ENCODE results near the gene RHOF.
"Not testable (repeated sequence)": the region's sequence is repeated elsewhere in the genome, so short reads cannot be mapped to it uniquely, and the experiment has no call there.

Gene RHOF

GRCh38 chr12:121762269-121762668 is 31.2 kb downstream of the RHOF start:
- no peak for TF ChIP-seq CTCF (conservative IDR thresholded peaks at IDR 0.05; ENCODE audit: low read depth, low read length)
- Histone ChIP-seq H3K27ac (no peak overlapping the region), H4K20me1 (ENCODE audit: insufficient read depth) (no peaks in the 10 kb centered on the region), H3K36me3 (ENCODE audit: insufficient read depth) (no peaks in the 10 kb centered on the region), H3K27me3 (ENCODE audit: insufficient read depth, low read depth) (no peaks in the 10 kb centered on the region), H2AFZ (ENCODE audit: low read depth) (no peak overlapping the region), H3K4me1 (ENCODE audit: low read depth, poor library complexity, severe bottlenecking) (no peaks in the 10 kb centered on the region), H3K4me3 (IDR thresholded peaks at IDR 0.05; ENCODE audit: insufficient read depth, low read depth, low read length) (no peak overlapping the region), H3K79me2 (ENCODE audit: insufficient read depth, low read depth) (no peaks in the 10 kb centered on the region), H3K4me2 (no peak overlapping the region), H3K9ac (no peak overlapping the region)

DNA sequence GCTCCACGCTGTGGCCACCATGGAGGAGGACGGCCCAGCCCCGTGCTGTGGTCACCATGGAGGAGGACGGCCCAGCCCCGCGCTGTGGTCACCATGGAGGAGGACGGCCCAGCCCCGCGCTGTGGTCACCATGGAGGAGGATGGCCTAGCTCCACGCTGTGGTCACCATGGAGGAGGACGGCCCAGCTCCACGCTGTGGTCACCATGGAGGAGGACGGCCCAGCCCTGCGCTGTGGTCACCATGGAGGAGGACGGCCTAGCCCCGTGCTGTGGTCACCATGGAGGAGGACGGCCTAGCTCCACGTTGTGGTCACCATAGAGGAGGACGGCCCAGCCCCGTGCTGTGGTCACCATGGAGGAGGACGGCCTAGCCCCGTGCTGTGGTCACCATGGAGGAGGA is 35.0 kb downstream of the RHOF start:
- H4K20me1 ChIP-seq (ENCODE audit: insufficient read depth); H3K9ac ChIP-seq; H3K27me3 ChIP-seq (ENCODE audit: insufficient read depth, low read depth); H3K4me3 ChIP-seq (IDR thresholded peaks at IDR 0.05; ENCODE audit: insufficient read depth, low read depth, low read length); H3K4me1 ChIP-seq (ENCODE audit: low read depth, poor library complexity, severe bottlenecking); H3K27ac ChIP-seq; H2AFZ ChIP-seq (ENCODE audit: low read depth); H3K36me3 ChIP-seq (ENCODE audit: insufficient read depth); H3K4me2 ChIP-seq; H3K79me2 ChIP-seq (ENCODE audit: insufficient read depth, low read depth): not testable (repeated sequence)

- Histone ChIP-seq H3K79me2 (ENCODE audit: insufficient read depth, low read depth) (no peaks in the 10 kb centered on the region), H3K27ac (no peak overlapping the region), H3K36me3 (ENCODE audit: insufficient read depth) (no peaks in the 10 kb centered on the region)
Measured at GRCh38 chr12:121755591-121755990, 37.9 kb downstream of the RHOF start.

DNA sequence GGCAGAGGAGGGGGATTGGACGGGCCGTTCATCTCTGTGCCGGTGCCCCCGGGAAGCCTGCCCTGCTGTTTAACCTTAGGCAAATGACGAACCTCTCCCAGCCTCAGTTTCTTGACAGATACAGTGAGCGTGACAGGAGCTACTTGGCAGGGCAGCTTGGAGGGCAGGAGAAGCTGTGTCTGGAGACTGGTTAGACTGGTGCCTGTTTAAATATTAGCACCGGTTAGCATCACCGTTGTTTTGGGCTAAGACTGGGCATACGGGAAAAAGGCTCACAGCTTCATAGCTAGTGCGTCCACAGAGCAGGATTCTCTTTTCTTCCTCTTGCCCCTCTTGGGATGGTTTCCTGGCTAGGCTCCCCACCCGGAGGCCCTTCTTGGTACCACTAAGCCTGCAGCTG is 38.7 kb downstream of the RHOF start:
- H3K4me2 ChIP-seq, result no peak overlapping the region
- no peak overlapping the region for H3K9ac ChIP-seq
- no peaks in the 10 kb centered on the region for H4K20me1 ChIP-seq (ENCODE audit: insufficient read depth)
- no peak overlapping the region for H3K27ac ChIP-seq
- H3K36me3 ChIP-seq (ENCODE audit: insufficient read depth), result no peaks in the 10 kb centered on the region
- H3K4me3 ChIP-seq (IDR thresholded peaks at IDR 0.05; ENCODE audit: insufficient read depth, low read depth, low read length), result no peak overlapping the region
- TF ChIP-seq CTCF (conservative IDR thresholded peaks at IDR 0.05; ENCODE audit: low read depth, low read length), result no peak
- no peak overlapping the region for H2AFZ ChIP-seq (ENCODE audit: low read depth)
- H3K79me2 ChIP-seq (ENCODE audit: insufficient read depth, low read depth), result no peaks in the 10 kb centered on the region
- H3K4me1 ChIP-seq (ENCODE audit: low read depth, poor library complexity, severe bottlenecking), result no peaks in the 10 kb centered on the region
- H3K27me3 ChIP-seq (ENCODE audit: insufficient read depth, low read depth), result no peaks in the 10 kb centered on the region

More at GRCh38 chr12:121755591-121755990, 37.9 kb downstream of the RHOF start:
- TF ChIP-seq CTCF (conservative IDR thresholded peaks at IDR 0.05; ENCODE audit: low read depth, low read length), result no peak
- Histone ChIP-seq H3K9ac (no peak overlapping the region), H3K4me1 (ENCODE audit: low read depth, poor library complexity, severe bottlenecking) (no peaks in the 10 kb centered on the region), H3K4me3 (IDR thresholded peaks at IDR 0.05; ENCODE audit: insufficient read depth, low read depth, low read length) (no peak overlapping the region), H2AFZ (ENCODE audit: low read depth) (no peak overlapping the region), H3K4me2 (no peak overlapping the region), H4K20me1 (ENCODE audit: insufficient read depth) (no peaks in the 10 kb centered on the region), H3K27me3 (ENCODE audit: insufficient read depth, low read depth) (no peaks in the 10 kb centered on the region)

GRCh38 chr12:121753844-121754264 is 39.6 kb downstream of the RHOF start:
- no peak for TF ChIP-seq CTCF (conservative IDR thresholded peaks at IDR 0.05; ENCODE audit: low read depth, low read length)
- H3K27ac ChIP-seq, result no peak overlapping the region

More at GRCh38 chr12:121753844-121754264, 39.6 kb downstream of the RHOF start:
- no peaks in the 10 kb centered on the region for H3K4me1 ChIP-seq (ENCODE audit: low read depth, poor library complexity, severe bottlenecking)
- H3K36me3 ChIP-seq (ENCODE audit: insufficient read depth), result no peaks in the 10 kb centered on the region
- H3K27me3 ChIP-seq (ENCODE audit: insufficient read depth, low read depth), result no peaks in the 10 kb centered on the region
- H4K20me1 ChIP-seq (ENCODE audit: insufficient read depth), result no peaks in the 10 kb centered on the region
- no peak overlapping the region for H3K4me3 ChIP-seq (IDR thresholded peaks at IDR 0.05; ENCODE audit: insufficient read depth, low read depth, low read length)
- H2AFZ ChIP-seq (ENCODE audit: low read depth), result no peak overlapping the region
- no peaks in the 10 kb centered on the region for H3K79me2 ChIP-seq (ENCODE audit: insufficient read depth, low read depth)
- no peak overlapping the region for H3K4me2 ChIP-seq
- H3K9ac ChIP-seq, result no peak overlapping the region

All from KMS-11 (cell line).